GM21515 (cell line): ENCODE data around the gene PCCA.

Source experiments
- ATAC-seq: cut with Tn5 transposase; IDR thresholded peaks from one replicate; pipeline ENCODE4 v1.9.1; 2021; ENCODE audit not compliant: unreplicated experiment

PCCA gene

GRCh38 chr13:100451923-100452322, 363.0 kb downstream of the PCCA start:
- no peak for ATAC-seq

- ATAC-seq, result no peak
Observed at GRCh38 chr13:100454876-100455275, 366.0 kb downstream of the PCCA start.

- no peak for ATAC-seq
Observed at GRCh38 chr13:100458673-100459072, 369.8 kb downstream of the PCCA start.

- no peak for ATAC-seq
Observed at GRCh38 chr13:100459747-100460146, 370.9 kb downstream of the PCCA start.

GRCh38 chr13:100460266-100460665, 371.4 kb downstream of the PCCA start:
- ATAC-seq, result no peak

- ATAC-seq, result no peak
Observed at GRCh38 chr13:100460791-100461190, 371.9 kb downstream of the PCCA start.

GRCh38 chr13:100461309-100462030, 372.6 kb downstream of the PCCA start:
- ATAC-seq, result no peak

GRCh38 chr13:100464006-100464405, 375.1 kb downstream of the PCCA start:
- no peak for ATAC-seq

GRCh38 chr13:100465558-100465957, 376.7 kb downstream of the PCCA start:
- ATAC-seq, result no peak

GRCh38 chr13:100470866-100471505, 382.1 kb downstream of the PCCA start:
- ATAC-seq, result no peak

- no peak for ATAC-seq
Observed at GRCh38 chr13:100473087-100473486, 384.2 kb downstream of the PCCA start.

GRCh38 chr13:100473501-100474044, 384.7 kb downstream of the PCCA start:
- ATAC-seq, result no peak

GRCh38 chr13:100476963-100477362, 388.1 kb downstream of the PCCA start:
- ATAC-seq, result no peak

- ATAC-seq, result no peak
Observed at GRCh38 chr13:100478107-100478809, 389.4 kb downstream of the PCCA start.

GRCh38 chr13:100480676-100481075, 391.8 kb downstream of the PCCA start:
- no peak for ATAC-seq

- ATAC-seq, result no peak
Observed at GRCh38 chr13:100483139-100483538, 394.2 kb downstream of the PCCA start.

GRCh38 chr13:100483841-100484381, 395.0 kb downstream of the PCCA start:
- ATAC-seq, result no peak

GRCh38 chr13:100484702-100485101, 395.8 kb downstream of the PCCA start:
- no peak for ATAC-seq

GRCh38 chr13:100485265-100485664, 396.4 kb downstream of the PCCA start:
- ATAC-seq, result no peak

GRCh38 chr13:100490692-100491091, 401.8 kb downstream of the PCCA start:
- ATAC-seq, result no peak

GRCh38 chr13:100491164-100491842, 402.4 kb downstream of the PCCA start:
- ATAC-seq, result no peak
